ENCODE data around the gene GOLGA8B.
A peak's percentile ranks its signal among the peaks of the same experiment; 100 is the strongest.
"Not testable (repeated sequence)": the region's sequence is repeated elsewhere in the genome, so short reads cannot be mapped to it uniquely, and the experiment has no call there.

GOLGA8B gene

DNA sequence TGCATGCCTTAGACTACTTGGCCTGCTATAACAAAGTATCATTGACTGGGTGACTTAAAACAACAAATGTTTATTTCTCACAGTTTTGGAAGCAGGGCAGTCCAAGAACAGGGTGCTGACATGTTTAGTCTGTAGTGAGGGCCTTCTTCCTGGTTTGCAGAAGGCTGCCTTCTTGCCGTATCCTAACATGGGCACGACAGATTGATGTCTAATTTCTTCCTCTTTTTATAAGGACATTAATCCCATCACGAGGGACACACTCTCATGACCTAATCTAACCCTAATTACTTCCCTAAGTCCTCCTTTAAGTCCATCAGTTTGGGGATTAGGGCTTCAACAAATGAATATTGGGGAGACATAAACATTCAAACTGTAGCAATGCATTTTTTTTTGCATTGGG lies 10.9 kb upstream of the GOLGA8B start:
- no peak for DNase-seq

DNA sequence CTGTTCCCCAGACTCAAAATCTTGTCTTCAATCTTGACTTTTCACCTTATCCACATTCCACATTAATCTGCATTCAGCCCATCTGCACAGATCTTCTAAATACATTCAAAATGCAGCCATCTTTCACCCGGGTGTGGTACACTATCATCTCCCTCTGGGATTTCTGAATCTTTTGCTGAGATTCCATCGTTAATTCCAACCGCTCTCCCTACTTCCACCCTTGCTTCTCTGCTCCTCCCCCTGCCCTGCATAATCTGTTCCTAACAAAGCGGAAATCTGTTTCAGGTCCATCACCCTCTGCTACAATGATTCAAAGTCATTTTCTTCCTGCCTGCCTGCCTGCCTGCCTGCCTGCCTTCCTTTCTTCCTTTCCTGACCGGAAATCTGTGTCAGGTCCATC lies 7.9 kb upstream of the GOLGA8B start:
- no peak for DNase-seq

- DNase-seq, result peak in 1 of 2 donors; percentile 26
These were observed 4.7 kb upstream of the GOLGA8B start for GRCh38 chr15:34588046-34588674.

DNA sequence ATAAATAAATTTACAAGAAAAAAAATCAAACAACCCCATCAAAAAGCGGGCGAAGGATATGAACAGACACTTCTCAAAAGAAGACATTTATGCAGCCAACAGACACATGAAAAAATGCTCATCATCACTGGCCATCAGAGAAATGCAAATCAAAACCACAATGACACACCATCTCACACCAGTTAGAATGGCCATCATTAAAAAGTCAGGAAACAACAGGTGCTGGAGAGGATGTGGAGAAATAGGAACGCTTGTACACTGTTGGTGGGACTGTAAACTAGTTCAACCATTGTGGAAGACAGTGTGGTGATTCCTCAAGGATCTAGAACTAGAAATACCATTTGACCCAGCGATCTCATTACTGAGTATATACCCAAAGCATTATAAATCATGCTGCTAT lies 2.5 kb upstream of the GOLGA8B start:
- DNase-seq, result not testable (repeated sequence)

- no peak for DNase-seq
These were observed 1.5 kb upstream of the GOLGA8B start for GRCh38 chr15:34584996-34585395.

- no peak for DNase-seq
These were observed 848 bp upstream of the GOLGA8B start for GRCh38 chr15:34584330-34584668.

GRCh38 chr15:34582461-34583371 lies 735 bp downstream of the GOLGA8B start:
- DNase-seq, result peak in 1 of 2 donors; percentile 21

GRCh38 chr15:34581687-34582460 lies 1.6 kb downstream of the GOLGA8B start:
- not testable (repeated sequence) for DNase-seq

GRCh38 chr15:34581043-34581365 lies 2.4 kb downstream of the GOLGA8B start:
- DNase-seq, result no peak

DNA sequence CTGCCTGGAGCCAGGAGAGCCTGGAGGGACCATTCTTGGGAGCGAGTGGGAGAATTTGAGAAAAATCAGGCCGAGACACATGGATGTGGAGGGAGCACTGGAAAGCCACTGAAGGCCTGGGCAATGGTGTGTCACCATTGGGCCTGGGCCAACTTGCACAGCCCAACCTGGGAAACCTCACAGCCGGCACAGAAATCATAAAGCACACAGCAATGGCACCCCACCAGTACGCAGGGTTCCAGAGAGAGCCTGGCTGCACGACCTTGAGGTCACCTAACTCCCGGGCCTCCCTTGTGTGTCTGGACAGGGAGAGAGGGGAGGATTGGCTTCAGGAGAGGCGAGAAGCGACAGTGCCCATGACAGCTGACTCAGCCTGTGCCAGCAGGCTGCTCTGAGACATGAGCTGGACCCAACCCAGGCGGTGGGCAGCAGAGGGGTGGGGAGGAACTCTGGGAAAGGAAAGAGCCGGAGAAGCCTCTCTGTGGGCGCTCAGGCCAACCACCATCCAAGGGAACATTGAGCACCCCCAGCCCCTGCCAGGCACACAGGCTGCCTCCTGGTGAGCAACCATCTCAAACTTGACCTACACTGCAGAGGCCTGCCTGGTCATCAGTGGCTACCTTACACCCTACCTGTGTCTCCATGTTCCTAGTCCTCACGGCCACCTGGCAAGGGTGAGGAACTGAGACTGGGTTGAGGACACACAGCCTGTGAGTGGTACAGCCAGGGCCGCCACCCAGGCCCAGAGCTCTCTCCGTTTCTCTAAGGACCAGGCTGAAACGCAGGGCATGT lies 3.0 kb downstream of the GOLGA8B start:
- DNase-seq, result not testable (repeated sequence)

- DNase-seq, result no peak
These were observed 5.2 kb downstream of the GOLGA8B start for GRCh38 chr15:34578283-34578674.

DNA sequence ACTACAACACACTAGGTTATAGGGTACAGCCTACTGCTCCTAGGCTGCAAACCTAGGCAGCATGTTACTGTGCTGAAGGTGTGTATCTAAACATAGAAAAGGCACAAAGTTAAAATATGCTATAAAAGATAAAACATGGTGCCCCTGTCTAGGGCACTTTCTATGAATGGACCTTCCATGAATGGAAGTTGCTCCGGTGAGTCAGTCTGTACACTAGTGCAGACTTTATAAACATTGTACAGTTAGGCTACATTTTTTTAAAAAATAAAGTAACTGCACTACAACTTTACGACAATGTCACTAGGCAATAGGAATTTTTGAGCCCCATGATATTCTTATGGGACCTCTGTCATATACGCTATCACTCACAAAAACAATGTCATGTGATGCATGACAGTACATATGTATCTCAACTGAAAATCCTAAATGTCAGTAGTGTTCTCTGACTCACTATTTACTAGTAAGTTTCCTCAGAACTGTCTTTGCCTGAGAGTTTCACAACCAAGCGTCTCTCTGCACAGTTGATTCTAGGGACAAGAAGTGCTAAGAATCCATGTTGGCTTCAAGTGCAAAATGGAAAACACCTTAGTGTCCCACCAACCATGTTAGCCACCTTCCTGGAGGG lies 5.7 kb downstream of the GOLGA8B start:
- DNase-seq, result not testable (repeated sequence)

DNA sequence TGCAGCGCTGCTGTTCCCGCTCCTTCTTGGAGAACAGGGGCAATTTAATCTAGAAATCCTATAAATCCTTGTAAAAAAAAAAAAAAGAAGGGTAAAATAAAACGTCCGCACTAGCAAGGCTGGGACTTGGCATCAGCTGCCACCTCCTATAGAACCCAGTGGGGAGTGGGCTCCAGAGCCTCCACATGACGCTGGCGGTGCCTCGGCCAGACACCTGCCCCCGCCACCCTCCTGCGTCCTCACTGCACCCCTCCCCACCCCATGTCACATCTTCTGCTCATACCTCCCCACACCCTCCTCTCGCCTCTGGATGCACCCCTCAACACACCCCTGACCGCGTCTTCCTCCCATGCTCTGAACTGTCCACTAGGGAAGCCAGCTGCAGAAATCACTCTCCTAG lies 8.4 kb downstream of the GOLGA8B start:
- DNase-seq, result not testable (repeated sequence)

GRCh38 chr15:34572921-34573320 lies 10.5 kb downstream of the GOLGA8B start:
- not testable (repeated sequence) for DNase-seq

DNA sequence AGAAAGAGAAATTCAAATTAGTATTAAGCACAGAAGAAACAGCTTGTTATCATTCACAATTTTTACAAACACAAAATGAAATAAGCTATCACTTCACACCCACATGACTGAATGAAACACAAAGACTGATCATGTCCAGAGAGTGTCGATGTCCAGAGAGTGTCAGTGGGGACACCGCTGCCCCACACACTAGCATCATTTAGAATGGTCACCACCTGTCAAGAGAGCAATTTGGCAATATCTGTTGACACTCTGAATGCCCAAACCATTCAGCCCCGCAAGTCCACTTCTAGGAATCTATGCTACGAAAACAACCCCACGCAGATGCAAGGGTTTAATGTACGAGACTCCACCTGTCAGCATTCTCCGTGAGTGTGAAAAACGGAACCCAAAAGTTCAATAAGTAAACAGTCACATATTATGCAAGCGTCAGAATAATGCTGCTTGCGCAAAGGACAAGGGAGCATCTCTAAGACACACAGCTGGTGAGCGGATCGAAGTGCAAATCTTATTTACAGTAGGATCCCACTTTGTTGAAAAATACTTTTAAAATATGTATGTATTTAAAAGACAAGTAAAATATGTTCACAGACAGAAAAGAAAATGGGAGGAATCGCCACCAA lies 11.3 kb downstream of the GOLGA8B start:
- DNase-seq, result not testable (repeated sequence)

GRCh38 chr15:34569670-34570396 lies 13.6 kb downstream of the GOLGA8B start:
- DNase-seq, result not testable (repeated sequence)

GRCh38 chr15:34567174-34567573 lies 16.3 kb downstream of the GOLGA8B start:
- not testable (repeated sequence) for DNase-seq

DNA sequence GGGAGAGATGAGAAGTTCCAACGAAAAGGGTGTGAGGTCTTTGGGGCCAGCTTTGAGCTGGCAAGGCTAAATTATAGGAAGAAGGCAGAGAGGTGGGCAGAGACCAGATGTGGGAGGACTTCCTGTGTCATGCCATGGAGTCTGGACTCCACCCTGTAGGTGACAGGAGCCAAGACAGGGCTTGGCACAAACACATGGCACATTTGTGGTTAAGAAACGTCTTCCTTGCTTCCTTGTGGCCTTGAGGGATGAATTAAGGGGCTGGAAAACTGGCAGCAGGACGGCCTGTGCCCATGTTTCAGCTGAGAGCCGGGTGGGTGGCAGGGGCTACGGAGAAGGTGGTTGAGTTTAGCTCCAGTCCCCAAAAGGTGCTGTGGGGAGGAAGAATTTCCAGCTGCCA lies 18.7 kb downstream of the GOLGA8B start:
- DNase-seq, result not testable (repeated sequence)

DNA sequence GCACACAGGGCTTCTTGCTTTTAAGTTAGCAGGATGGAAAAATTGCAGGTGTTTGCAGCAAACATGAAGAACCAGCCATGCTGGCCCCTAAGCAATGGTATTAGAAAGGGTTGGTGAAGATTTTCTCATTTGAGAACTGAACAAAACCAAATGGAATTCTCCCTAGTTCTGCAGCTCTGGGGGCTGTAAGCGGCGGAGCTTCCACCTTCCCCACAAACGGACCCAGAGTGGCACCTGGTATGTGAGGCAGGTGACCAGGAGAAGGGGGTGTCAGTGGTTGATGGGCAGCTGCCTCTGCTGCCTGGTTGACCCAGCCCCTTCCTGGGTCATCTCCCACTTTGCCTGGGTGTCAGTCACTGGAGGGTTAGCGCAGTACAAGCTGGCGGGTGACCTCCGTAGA lies 22.6 kb downstream of the GOLGA8B start:
- not testable (repeated sequence) for DNase-seq

DNA sequence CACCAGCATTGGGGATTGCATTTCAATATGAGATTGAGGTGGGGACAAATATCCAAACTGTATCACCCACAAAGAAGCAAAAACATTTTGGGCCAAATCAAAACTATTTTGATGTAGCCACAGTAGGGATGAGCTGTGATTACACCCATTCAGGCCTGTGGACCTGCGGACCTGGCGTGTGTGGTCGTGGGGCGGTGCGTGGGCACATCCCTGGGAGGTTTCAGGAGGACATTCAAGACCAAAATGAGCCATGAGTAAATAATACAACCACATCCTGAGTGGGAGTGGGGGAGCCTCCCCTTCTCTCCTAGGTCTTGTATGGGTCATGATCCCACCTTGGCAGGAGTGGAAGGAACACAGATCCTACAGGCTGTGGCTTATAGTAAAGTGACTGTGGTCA lies 23.7 kb downstream of the GOLGA8B start:
- DNase-seq, result not testable (repeated sequence)

DNA sequence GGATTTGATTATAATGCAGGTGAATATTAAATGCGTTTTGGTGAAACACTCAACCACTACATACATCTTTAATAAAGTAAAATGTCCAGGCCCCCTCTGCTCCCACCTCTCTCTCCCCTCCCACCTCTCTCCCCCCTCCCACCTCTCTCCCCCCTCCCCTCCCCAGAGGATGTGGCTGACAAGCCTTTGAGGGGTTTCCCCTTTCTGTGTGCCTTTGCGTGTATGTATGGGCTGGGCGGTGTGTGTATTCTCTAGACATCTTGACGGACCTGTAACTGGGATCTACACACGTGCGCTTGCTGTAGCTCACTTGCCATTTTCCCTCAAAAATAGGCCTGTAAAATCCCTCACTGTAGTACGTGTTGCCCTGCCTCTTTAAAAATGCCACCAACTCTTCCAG lies 28.3 kb downstream of the GOLGA8B start:
- DNase-seq, result not testable (repeated sequence)

Data from bone marrow (tissue), 2 donors.